HL-60 (cell line): ENCODE measurements around the gene SLC36A4.

Experiments
- DNase-seq, 2 experiments: peaks; one replicate each; pipeline ENCODE4 v3.0.0-alpha.2; 2010 to 2020; ENCODE audit warnings: low read depth in 1 of 2, low spot score in 1 of 2
- H3K27ac ChIP-seq: fragments of 250-450 bp; sonication (Bioruptor Pico); replicated peaks from 2 replicates; pipeline ENCODE4 v1.5.1; 2020; ENCODE audit warnings: mild to moderate bottlenecking, moderate library complexity
- H3K27me3 ChIP-seq: fragments of 250-450 bp; sonication (Bioruptor Pico); 2 replicates; pipeline ENCODE4 v1.5.1; 2021; ENCODE audit warnings: mild to moderate bottlenecking, moderate library complexity; ENCODE audit not compliant: insufficient read depth, poor library complexity, severe bottlenecking
- H3K4me3 ChIP-seq: replicated peaks from 2 replicates; pipeline ENCODE4 v1.5.1; 2011; ENCODE audit warnings: mild to moderate bottlenecking, control low read depth, low read length; ENCODE audit not compliant: insufficient read depth
- CTCF ChIP-seq: IDR thresholded peaks from one replicate; pipeline ENCODE4 v1.5.1; 2011; ENCODE audit warnings: low read length, control low read depth, inconsistent platforms; ENCODE audit not compliant: insufficient read depth
- GABPA ChIP-seq: IDR thresholded peaks from 2 replicates; pipeline ENCODE4 v1.6.1; 2012; ENCODE audit warnings: low read depth
- POLR2AphosphoS5 ChIP-seq: IDR thresholded peaks from 2 replicates; pipeline ENCODE4 v1.6.1; 2012; ENCODE audit warnings: low read depth
- REST ChIP-seq: IDR thresholded peaks from 2 replicates; pipeline ENCODE4 v1.6.1; 2012; ENCODE audit warnings: low read depth; ENCODE audit not compliant: insufficient replicate concordance
- SPI1 ChIP-seq: IDR thresholded peaks from 2 replicates; pipeline ENCODE4 v1.6.1; 2012; ENCODE audit warnings: low read depth, mild to moderate bottlenecking, borderline replicate concordance

SLC36A4 gene

DNA sequence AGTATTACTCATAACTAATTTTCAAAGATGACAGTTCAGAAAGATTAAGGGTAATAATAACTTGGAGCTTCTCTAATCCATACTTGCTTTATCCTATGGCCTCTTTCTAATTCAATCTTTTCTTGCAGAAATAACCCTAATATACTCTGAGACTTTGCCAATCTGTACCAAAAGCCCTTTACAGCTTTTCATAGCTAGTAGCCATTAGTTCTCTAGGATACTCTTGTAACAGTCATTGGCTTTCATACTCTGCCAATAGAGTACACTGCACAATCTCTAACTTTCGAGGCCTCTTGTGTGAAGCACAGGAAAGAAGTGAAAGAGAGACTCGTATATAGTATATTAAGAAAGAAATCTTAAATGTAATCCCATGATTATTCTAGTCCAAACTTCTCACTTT is 38.1 kb downstream of the SLC36A4 start:
- no peaks in the 10 kb centered on the region for H3K27me3 ChIP-seq
- no peak overlapping the region for H3K27ac ChIP-seq
- H3K4me3 ChIP-seq = no peak overlapping the region
- TF ChIP-seq REST (no peak), SPI1 (no peak), POLR2AphosphoS5 (no peak), GABPA (no peak), CTCF (no peak)
- DNase-seq = no peak

DNA sequence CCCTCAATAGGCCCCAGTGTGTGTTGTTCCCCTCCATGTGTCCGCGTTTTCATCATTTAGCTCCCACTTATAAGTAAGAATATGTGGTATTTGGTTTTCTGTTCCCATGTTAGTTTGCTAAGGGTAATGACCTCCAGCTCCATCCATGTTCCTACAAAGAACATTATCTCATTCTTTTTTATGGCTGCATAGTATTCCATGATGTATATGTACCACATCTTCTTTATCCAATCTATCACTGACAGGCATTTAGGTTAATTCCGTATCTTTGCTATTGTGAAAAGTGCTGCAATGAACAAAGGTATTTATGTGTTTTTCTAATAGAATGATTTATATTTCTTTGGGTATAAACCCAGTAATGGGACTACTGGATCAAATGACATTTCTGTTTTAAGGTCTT is 42.1 kb downstream of the SLC36A4 start:
- TF ChIP-seq SPI1 (no peak), CTCF (no peak), REST (no peak), POLR2AphosphoS5 (no peak), GABPA (no peak)
- DNase-seq = no peak
- no peak overlapping the region for H3K4me3 ChIP-seq

DNA sequence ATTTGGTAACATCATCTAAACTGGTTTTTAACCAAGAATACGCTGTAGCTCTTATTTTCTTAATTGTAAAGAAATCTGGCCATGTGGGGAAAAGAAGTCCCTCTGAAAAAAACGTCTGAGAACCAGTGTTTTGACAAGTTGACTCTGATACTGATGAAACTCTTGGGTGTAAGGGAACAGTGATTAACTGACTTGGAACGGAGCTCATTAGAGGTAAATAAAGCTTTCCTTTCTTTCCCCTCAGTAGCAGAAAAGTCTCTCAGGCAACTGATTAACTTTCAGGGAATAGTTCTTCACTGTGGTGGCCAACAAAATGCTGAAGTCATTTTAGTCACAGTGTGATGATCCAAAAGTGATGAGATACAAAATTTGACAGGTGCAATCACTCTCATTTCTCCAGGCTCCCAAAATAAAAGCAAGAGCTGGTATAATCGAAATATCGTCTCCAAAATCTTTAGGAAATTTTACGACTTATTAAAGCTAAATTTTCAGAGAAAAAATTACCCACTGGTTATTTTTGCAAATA is 52.3 kb downstream of the SLC36A4 start:
- TF ChIP-seq GABPA = no peak
- no peak for TF ChIP-seq POLR2AphosphoS5
- no peak for TF ChIP-seq CTCF
- TF ChIP-seq REST = no peak
- TF ChIP-seq SPI1 = no peak
- H3K4me3 ChIP-seq = no peak overlapping the region
- no peaks in the 10 kb centered on the region for H3K27me3 ChIP-seq
- H3K27ac ChIP-seq = no peak overlapping the region
- DNase-seq = no peak

More for the DNA sequence above, 42.1 kb downstream of the SLC36A4 start:
- H3K27me3 ChIP-seq = no peaks in the 10 kb centered on the region
- no peak overlapping the region for H3K27ac ChIP-seq
